Fibroblast of mammary gland (primary cell): ENCODE results near the gene CLHC1.

Source experiments
- DNase-seq: peaks from one replicate; pipeline ENCODE4 v3.0.0-alpha.2; 2010; ENCODE audit warnings: low read depth
- H3K4me3 ChIP-seq: 2 replicates; pipeline ENCODE4 v1.5.1; 2011; ENCODE audit warnings: low read depth, mild to moderate bottlenecking, low read length, moderate library complexity; ENCODE audit not compliant: control insufficient read depth
- TF ChIP-seq, protein P1 (sequence below): conservative IDR thresholded peaks from 2 replicates; pipeline ENCODE4 v1.5.1; 2011; ENCODE audit warnings: low read depth, low read length, inconsistent platforms; ENCODE audit not compliant: control insufficient read depth, insufficient read depth

Gene CLHC1

DNA sequence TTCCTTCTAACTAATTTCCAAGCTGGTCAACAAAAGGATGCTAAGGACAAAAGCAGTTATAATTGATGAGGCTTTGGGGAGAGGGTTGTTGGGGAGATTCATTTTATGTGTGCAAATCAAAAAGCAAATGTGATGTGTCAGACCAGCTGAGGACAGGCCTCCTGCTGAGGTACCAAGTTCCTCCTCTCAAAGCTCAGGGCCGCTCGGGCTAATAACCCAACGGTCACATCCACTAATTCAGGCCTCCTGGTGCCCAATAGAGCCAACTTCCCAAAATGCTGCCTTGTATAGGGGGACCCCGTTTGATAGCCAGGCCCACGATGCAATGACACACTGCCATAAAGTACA, 93.2 kb downstream of the CLHC1 start:
- H3K4me3 ChIP-seq = no peak overlapping the region
- TF ChIP-seq, protein P1, sequence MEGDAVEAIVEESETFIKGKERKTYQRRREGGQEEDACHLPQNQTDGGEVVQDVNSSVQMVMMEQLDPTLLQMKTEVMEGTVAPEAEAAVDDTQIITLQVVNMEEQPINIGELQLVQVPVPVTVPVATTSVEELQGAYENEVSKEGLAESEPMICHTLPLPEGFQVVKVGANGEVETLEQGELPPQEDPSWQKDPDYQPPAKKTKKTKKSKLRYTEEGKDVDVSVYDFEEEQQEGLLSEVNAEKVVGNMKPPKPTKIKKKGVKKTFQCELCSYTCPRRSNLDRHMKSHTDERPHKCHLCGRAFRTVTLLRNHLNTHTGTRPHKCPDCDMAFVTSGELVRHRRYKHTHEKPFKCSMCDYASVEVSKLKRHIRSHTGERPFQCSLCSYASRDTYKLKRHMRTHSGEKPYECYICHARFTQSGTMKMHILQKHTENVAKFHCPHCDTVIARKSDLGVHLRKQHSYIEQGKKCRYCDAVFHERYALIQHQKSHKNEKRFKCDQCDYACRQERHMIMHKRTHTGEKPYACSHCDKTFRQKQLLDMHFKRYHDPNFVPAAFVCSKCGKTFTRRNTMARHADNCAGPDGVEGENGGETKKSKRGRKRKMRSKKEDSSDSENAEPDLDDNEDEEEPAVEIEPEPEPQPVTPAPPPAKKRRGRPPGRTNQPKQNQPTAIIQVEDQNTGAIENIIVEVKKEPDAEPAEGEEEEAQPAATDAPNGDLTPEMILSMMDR = no peak
- DNase-seq = no peak

- H3K4me3 ChIP-seq = no peak overlapping the region
- no peak for DNase-seq
- TF ChIP-seq, protein P1 = no peak
Measured at GRCh38 chr2:55138014-55138881, 93.8 kb downstream of the CLHC1 start.

DNA sequence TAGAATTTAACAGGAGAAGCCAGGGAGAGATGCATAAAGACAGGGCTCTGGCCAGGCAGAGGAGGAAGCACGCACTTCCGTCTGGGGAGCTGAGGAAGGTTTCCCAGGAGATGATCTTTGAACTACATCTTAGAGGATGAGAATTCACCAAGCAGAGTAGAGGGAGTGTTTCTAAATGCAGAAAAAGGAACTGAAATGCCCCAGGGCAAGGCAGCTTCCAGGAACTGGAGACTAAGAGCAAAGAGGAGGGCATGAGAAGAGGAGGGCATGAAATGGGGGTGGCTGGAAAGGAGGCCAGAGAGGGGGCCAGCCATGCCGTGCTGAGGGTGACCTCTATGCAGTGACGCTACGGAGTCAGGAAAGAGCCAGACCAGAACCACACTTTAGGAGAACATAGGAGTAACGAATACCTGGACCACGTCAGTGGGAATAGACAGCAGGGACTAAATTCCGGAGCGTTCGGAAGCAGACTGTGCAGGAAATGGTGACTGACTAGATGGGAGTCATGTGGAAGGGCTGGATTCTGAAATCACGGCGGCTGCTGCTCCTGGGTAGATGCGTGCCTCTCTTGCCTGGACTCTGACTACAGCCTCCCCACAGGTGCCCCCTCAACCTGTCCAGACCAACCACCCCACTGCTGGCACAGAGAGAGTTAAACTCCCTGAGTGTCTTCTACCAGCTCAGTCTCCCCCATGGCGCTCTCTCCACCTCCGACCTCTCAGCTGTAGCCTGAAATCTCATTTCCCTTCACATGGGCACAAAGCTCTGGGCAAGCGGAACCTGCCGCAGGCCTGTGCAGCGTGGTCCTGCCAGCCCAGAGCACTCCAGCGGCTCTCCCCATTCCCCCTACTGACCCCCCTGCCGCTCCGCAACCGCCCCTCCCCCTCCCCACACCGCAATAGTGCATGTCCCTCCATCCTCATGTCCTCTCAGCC, 94.8 kb downstream of the CLHC1 start:
- TF ChIP-seq, protein P1 = no peak
- DNase-seq = no peak
- H3K4me3 ChIP-seq = no peak overlapping the region

DNA sequence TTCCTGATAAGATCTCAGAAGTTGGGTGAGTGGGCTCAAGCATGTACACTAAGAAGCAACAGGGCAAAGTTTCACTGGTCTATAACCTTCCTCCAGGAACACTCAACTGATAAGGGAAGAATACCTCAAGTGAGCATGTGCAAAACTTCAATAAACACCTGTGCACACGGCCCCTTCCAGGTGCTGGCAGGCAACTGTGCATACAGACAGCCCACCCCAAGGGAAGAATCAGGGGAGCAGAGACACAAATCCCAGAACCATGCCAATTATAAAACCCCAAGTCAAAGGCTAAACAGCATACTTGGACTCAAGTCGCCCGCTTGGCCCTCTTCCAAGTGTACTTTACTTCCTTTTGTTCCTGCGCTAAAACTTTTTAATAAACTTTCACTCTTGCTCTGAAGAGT, 96.0 kb downstream of the CLHC1 start:
- TF ChIP-seq, protein P1 = no peak
- no peak for DNase-seq
- no peak overlapping the region for H3K4me3 ChIP-seq

- DNase-seq = no peak
- no peak overlapping the region for H3K4me3 ChIP-seq
- TF ChIP-seq, protein P1 = no peak
Measured at GRCh38 chr2:55135491-55135890, 96.6 kb downstream of the CLHC1 start.

GRCh38 chr2:55134316-55134706, 97.8 kb downstream of the CLHC1 start:
- DNase-seq = no peak
- TF ChIP-seq, protein P1 = no peak
- H3K4me3 ChIP-seq = no peak overlapping the region
